ENCODE measurements around the gene ALKBH8. TPM values are rescaled to one million over a fixed set of nuclear protein-coding genes. Genes with fewer than 3 reads are reported as not detected.

The ALKBH8 gene
- total and polyA plus RNA-seq, 2 of the 13 experiments (the other 11 are each of a cell fraction or from before 2014, with no cell fraction given): 2.4 to 9.1 TPM

GRCh38 chr11:107457558-107458271 is 107.8 kb downstream of the ALKBH8 start, which contains the start of gene CWF19L2 (continued):
- no peak for TF ChIP-seq CHCHD3 (CRISPR knock-in tag; IDR thresholded peaks at IDR 0.05)
- no peak for TF ChIP-seq MAF1 (CRISPR knock-in tag; IDR thresholded peaks at IDR 0.05; ENCODE audit: borderline replicate concordance)
- TF ChIP-seq SP4 (CRISPR knock-in tag; IDR thresholded peaks at IDR 0.05): no peak
- TF ChIP-seq HDAC1 (CRISPR knock-in tag; IDR thresholded peaks at IDR 0.05): peak; percentile 86
- TF ChIP-seq ZFP1 (CRISPR knock-in tag; IDR thresholded peaks at IDR 0.05): peak; percentile 69; the same call in 1 of the 2 replicates
- TF ChIP-seq ZNF30 (CRISPR knock-in tag; IDR thresholded peaks at IDR 0.05): no peak
- TF ChIP-seq ERF (CRISPR knock-in tag; IDR thresholded peaks at IDR 0.05): peak; percentile 77; the same call in 1 of the 2 replicates
- no peak for TF ChIP-seq ZNF530 (CRISPR knock-in tag; IDR thresholded peaks at IDR 0.05; ENCODE audit: low read depth)
- TF ChIP-seq TBP (CRISPR knock-in tag; IDR thresholded peaks at IDR 0.05): no peak
- TF ChIP-seq SOX5 (CRISPR knock-in tag; IDR thresholded peaks at IDR 0.05; ENCODE audit: borderline replicate concordance): peak; percentile 18; the same call in 1 of the 2 replicates
- no peak for TF ChIP-seq MXI1 (IDR thresholded peaks at IDR 0.05; ENCODE audit: borderline replicate concordance, low read depth, low read length)
- TF ChIP-seq ZEB1 (IDR thresholded peaks at IDR 0.05; ENCODE audit: insufficient replicate concordance, low read depth): peak; percentile 67
- no peak for TF ChIP-seq MAFK (conservative IDR thresholded peaks at IDR 0.05 in 1 of 2, IDR thresholded peaks at IDR 0.05 in 1 of 2; ENCODE audit: low read length in 2 of 2)
- no peak for TF ChIP-seq HNRNPUL1 (IDR thresholded peaks at IDR 0.05; ENCODE audit: low read depth, low read length)
- TF ChIP-seq, protein P1, sequence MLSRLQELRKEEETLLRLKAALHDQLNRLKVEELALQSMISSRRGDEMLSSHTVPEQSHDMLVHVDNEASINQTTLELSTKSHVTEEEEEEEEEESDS (CRISPR knock-in tag; IDR thresholded peaks at IDR 0.05; ENCODE audit: borderline replicate concordance): no peak
- TF ChIP-seq CERS6 (CRISPR knock-in tag; IDR thresholded peaks at IDR 0.05): no peak
- TF ChIP-seq ZNF441 (CRISPR knock-in tag; IDR thresholded peaks at IDR 0.05; ENCODE audit: borderline replicate concordance): no peak
- TF ChIP-seq RARG (CRISPR knock-in tag; IDR thresholded peaks at IDR 0.05; ENCODE audit: low read depth): no peak
- TF ChIP-seq, protein P2, sequence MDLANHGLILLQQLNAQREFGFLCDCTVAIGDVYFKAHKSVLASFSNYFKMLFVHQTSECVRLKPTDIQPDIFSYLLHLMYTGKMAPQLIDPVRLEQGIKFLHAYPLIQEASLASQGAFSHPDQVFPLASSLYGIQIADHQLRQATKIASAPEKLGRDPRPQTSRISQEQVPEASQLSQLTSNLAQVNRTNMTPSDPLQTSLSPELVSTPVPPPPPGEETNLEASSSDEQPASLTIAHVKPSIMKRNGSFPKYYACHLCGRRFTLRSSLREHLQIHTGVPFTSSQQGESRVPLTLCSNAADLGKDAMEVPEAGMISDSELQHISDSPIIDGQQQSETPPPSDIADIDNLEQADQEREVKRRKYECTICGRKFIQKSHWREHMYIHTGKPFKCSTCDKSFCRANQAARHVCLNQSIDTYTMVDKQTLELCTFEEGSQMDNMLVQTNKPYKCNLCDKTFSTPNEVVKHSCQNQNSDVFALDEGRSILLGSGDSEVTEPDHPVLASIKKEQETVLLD (CRISPR knock-in tag; IDR thresholded peaks at IDR 0.05; ENCODE audit: low read depth): no peak
- TF ChIP-seq SKI (IDR thresholded peaks at IDR 0.05; ENCODE audit: partially characterized antibody): no peak
- TF ChIP-seq CREB3 (CRISPR knock-in tag; IDR thresholded peaks at IDR 0.05): no peak
- TF ChIP-seq, protein P3, sequence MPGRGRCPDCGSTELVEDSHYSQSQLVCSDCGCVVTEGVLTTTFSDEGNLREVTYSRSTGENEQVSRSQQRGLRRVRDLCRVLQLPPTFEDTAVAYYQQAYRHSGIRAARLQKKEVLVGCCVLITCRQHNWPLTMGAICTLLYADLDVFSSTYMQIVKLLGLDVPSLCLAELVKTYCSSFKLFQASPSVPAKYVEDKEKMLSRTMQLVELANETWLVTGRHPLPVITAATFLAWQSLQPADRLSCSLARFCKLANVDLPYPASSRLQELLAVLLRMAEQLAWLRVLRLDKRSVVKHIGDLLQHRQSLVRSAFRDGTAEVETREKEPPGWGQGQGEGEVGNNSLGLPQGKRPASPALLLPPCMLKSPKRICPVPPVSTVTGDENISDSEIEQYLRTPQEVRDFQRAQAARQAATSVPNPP (CRISPR knock-in tag; IDR thresholded peaks at IDR 0.05): no peak
- no peak for TF ChIP-seq PCBP1 (IDR thresholded peaks at IDR 0.05; ENCODE audit: borderline replicate concordance, low read depth, low read length)
- TF ChIP-seq KDM5A (IDR thresholded peaks at IDR 0.05; ENCODE audit: borderline replicate concordance, low read length): peak; percentile 97
- no peak for TF ChIP-seq KAT7 (CRISPR knock-in tag; IDR thresholded peaks at IDR 0.05; ENCODE audit: borderline replicate concordance)
- peak; percentile 70; the same call in 1 of the 2 replicates for TF ChIP-seq MYNN (CRISPR knock-in tag; IDR thresholded peaks at IDR 0.05; ENCODE audit: low read depth)
- no peak for TF ChIP-seq ZNF234 (CRISPR knock-in tag; conservative IDR thresholded peaks at IDR 0.05)
- no peak for TF ChIP-seq NR2F6 (IDR thresholded peaks at IDR 0.05)
- no peak for TF ChIP-seq NR2F6 (CRISPR knock-in tag; IDR thresholded peaks at IDR 0.05)
